ENCODE data around the gene CEP70. TPM values are rescaled to one million over a fixed set of nuclear protein-coding genes. Genes with fewer than 3 reads are reported as not detected.
"Not testable (repeated sequence)": the region's sequence is repeated elsewhere in the genome, so short reads cannot be mapped to it uniquely, and the experiment has no call there.

CEP70 gene
- total RNA-seq, 1 experiment from 2014 or later: 25.6 TPM

DNA sequence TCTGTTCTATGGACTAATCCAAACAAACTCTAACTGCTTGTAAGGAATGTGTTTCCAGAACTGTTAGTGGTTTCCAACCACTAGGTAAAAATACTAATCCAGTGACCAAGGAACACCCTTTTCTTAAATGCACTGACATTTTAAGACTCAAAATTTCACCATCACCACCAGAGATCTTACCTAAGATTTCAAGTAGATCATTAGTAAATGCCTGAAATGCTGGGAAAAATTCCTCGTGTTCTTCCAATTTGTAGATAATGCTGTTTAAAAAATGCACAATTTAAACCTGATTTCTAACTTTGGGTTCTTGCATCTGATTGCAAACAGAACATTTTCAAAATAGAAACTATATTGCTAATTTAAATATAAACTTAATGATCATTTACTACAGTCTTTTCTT lies 96.2 kb downstream of the CEP70 start:
- POLR2A ChIA-PET (ENCODE audit: low non-redundant PET): no interaction called here
- CTCF ChIA-PET: no interaction called here
- DNase-seq (ENCODE audit: low spot score): no peak
- no TSS peak for BruUV-seq (replicated peaks)
- Histone ChIP-seq H3K36me3 (ENCODE audit: insufficient read depth, low read length, poor library complexity, severe bottlenecking) (no peaks in the 10 kb centered on the region), H3K27me3 (replicated peaks; ENCODE audit: insufficient read depth, low read depth, low read length, poor library complexity) (no peaks in the 10 kb centered on the region), H3K9me3 (ENCODE audit: low read depth, low read length, poor library complexity, severe bottlenecking) (no peaks in the 10 kb centered on the region), H3K4me3 (ENCODE audit: low read depth, low read length, poor library complexity, severe bottlenecking) (no peak overlapping the region), H3K27ac (ENCODE audit: low read depth, low read length, poor library complexity, severe bottlenecking) (no peak overlapping the region), H3K4me1 (ENCODE audit: insufficient read depth, low read length, poor library complexity, severe bottlenecking) (no peaks in the 10 kb centered on the region)
- intact Hi-C loops (cut with micrococcal nuclease; ENCODE audit: unreplicated experiment): no loop called here
- no peak for TF ChIP-seq EZH2 (IDR thresholded peaks at IDR 0.05; ENCODE audit: borderline replicate concordance, low read depth, low read length, poor library complexity, severe bottlenecking)
- TF ChIP-seq, protein P1, sequence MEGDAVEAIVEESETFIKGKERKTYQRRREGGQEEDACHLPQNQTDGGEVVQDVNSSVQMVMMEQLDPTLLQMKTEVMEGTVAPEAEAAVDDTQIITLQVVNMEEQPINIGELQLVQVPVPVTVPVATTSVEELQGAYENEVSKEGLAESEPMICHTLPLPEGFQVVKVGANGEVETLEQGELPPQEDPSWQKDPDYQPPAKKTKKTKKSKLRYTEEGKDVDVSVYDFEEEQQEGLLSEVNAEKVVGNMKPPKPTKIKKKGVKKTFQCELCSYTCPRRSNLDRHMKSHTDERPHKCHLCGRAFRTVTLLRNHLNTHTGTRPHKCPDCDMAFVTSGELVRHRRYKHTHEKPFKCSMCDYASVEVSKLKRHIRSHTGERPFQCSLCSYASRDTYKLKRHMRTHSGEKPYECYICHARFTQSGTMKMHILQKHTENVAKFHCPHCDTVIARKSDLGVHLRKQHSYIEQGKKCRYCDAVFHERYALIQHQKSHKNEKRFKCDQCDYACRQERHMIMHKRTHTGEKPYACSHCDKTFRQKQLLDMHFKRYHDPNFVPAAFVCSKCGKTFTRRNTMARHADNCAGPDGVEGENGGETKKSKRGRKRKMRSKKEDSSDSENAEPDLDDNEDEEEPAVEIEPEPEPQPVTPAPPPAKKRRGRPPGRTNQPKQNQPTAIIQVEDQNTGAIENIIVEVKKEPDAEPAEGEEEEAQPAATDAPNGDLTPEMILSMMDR (conservative IDR thresholded peaks at IDR 0.05; ENCODE audit: low read depth, low read length): no peak

- CTCF ChIA-PET: no interaction called here
- BruUV-seq (replicated peaks): no TSS peak
- POLR2A ChIA-PET (ENCODE audit: low non-redundant PET): no interaction called here
These were observed 97.0 kb downstream of the CEP70 start for GRCh38 chr3:138497021-138497420.

DNA sequence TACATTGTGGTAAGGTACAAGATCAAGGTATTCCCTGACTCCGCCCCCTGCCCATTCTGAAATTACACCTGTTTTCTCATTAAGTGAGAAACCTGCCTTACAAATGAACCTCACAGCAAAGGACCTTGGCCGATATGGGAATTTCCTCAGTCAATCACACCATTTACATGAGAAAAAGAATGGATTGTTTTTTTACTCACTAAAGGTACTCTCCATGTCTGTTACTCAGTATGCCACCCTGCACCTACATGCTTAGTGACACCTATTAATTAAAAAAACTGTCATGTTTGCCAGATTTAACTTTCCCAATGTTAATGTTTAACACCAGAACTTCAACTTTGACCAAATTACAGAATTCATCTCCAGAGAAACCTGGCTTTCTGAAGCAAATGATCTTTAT lies 97.6 kb downstream of the CEP70 start:
- POLR2A ChIA-PET (ENCODE audit: low non-redundant PET): no interaction called here
- intact Hi-C loops (cut with micrococcal nuclease; ENCODE audit: unreplicated experiment): no loop called here
- no peaks in the 10 kb centered on the region for H3K27me3 ChIP-seq (replicated peaks; ENCODE audit: insufficient read depth, low read depth, low read length, poor library complexity)
- TF ChIP-seq EZH2 (IDR thresholded peaks at IDR 0.05; ENCODE audit: borderline replicate concordance, low read depth, low read length, poor library complexity, severe bottlenecking): no peak
- TF ChIP-seq, protein P1 (conservative IDR thresholded peaks at IDR 0.05; ENCODE audit: low read depth, low read length): no peak
- no peaks in the 10 kb centered on the region for H3K4me1 ChIP-seq (ENCODE audit: insufficient read depth, low read length, poor library complexity, severe bottlenecking)
- no peak overlapping the region for H3K4me3 ChIP-seq (ENCODE audit: low read depth, low read length, poor library complexity, severe bottlenecking)
- no peaks in the 10 kb centered on the region for H3K36me3 ChIP-seq (ENCODE audit: insufficient read depth, low read length, poor library complexity, severe bottlenecking)
- H3K27ac ChIP-seq (ENCODE audit: low read depth, low read length, poor library complexity, severe bottlenecking): no peak overlapping the region
- CTCF ChIA-PET: no interaction called here
- BruUV-seq (replicated peaks): no TSS peak
- no peak for DNase-seq (ENCODE audit: low spot score)
- H3K9me3 ChIP-seq (ENCODE audit: low read depth, low read length, poor library complexity, severe bottlenecking): no peaks in the 10 kb centered on the region

More at GRCh38 chr3:138497021-138497420, 97.0 kb downstream of the CEP70 start:
- intact Hi-C loops (cut with micrococcal nuclease; ENCODE audit: unreplicated experiment): no loop called here
- TF ChIP-seq EZH2 (IDR thresholded peaks at IDR 0.05; ENCODE audit: borderline replicate concordance, low read depth, low read length, poor library complexity, severe bottlenecking): no peak
- TF ChIP-seq, protein P1 (conservative IDR thresholded peaks at IDR 0.05; ENCODE audit: low read depth, low read length): no peak
- Histone ChIP-seq H3K27ac (ENCODE audit: low read depth, low read length, poor library complexity, severe bottlenecking) (no peak overlapping the region), H3K9me3 (ENCODE audit: low read depth, low read length, poor library complexity, severe bottlenecking) (no peaks in the 10 kb centered on the region), H3K27me3 (replicated peaks; ENCODE audit: insufficient read depth, low read depth, low read length, poor library complexity) (no peaks in the 10 kb centered on the region), H3K4me1 (ENCODE audit: insufficient read depth, low read length, poor library complexity, severe bottlenecking) (no peaks in the 10 kb centered on the region), H3K4me3 (ENCODE audit: low read depth, low read length, poor library complexity, severe bottlenecking) (no peak overlapping the region), H3K36me3 (ENCODE audit: insufficient read depth, low read length, poor library complexity, severe bottlenecking) (no peaks in the 10 kb centered on the region)
- no peak for DNase-seq (ENCODE audit: low spot score)

- DNase-seq (ENCODE audit: low spot score); intact Hi-C loops (cut with micrococcal nuclease; ENCODE audit: unreplicated experiment); POLR2A ChIA-PET (ENCODE audit: low non-redundant PET); H3K27ac ChIP-seq (ENCODE audit: low read depth, low read length, poor library complexity, severe bottlenecking); H3K4me3 ChIP-seq (ENCODE audit: low read depth, low read length, poor library complexity, severe bottlenecking); H3K4me1 ChIP-seq (ENCODE audit: insufficient read depth, low read length, poor library complexity, severe bottlenecking); CTCF ChIA-PET; BruUV-seq (replicated peaks); H3K9me3 ChIP-seq (ENCODE audit: low read depth, low read length, poor library complexity, severe bottlenecking); H3K27me3 ChIP-seq (replicated peaks; ENCODE audit: insufficient read depth, low read depth, low read length, poor library complexity); H3K36me3 ChIP-seq (ENCODE audit: insufficient read depth, low read length, poor library complexity, severe bottlenecking): not testable (repeated sequence)
These were observed 98.4 kb downstream of the CEP70 start for GRCh38 chr3:138495638-138496037.
